LHCN-M2 (cell line): ENCODE results near the gene SIRPB1. TPM values are rescaled to one million over a fixed set of nuclear protein-coding genes. Genes with fewer than 3 reads are reported as not detected.
"Not testable (repeated sequence)": the region's sequence is repeated elsewhere in the genome, so short reads cannot be mapped to it uniquely, and the experiment has no call there.

ENCODE experiments used
- DNase-seq: peaks from one replicate; pipeline ENCODE4 v3.0.0-alpha.2; 2012; ENCODE audit warnings: low read depth
- total RNA-seq: library from RNA; depleted of rRNA; stranded (reverse); fragments of >200 nt; gene quantifications from 2 replicates; pipeline ENCODE4 v1.2.3, GENCODE V29; 2014; rRNA removed

SIRPB1 gene
- total RNA-seq, 1 experiment from 2014 or later: 0.86 TPM

DNA sequence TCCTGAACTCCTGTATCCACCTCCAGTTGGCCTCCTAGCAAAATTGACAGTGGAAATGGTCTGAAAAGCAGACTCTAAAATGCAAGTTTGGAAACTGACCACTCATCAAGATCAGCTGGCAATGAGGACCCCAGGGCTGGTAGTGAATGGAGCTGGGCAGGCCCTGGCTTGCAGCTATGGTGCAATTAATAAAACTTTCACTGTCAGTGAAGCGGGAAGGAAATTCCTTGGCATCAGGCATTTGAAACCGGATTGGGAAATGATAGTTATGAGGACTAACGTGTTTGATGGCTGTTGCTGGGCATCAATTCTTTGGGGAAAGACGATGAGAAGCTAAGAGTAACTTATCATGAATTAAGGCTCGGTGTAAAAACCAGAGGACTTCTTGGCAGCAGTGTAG lies 19.1 kb downstream of the SIRPB1 start:
- DNase-seq: no peak

DNA sequence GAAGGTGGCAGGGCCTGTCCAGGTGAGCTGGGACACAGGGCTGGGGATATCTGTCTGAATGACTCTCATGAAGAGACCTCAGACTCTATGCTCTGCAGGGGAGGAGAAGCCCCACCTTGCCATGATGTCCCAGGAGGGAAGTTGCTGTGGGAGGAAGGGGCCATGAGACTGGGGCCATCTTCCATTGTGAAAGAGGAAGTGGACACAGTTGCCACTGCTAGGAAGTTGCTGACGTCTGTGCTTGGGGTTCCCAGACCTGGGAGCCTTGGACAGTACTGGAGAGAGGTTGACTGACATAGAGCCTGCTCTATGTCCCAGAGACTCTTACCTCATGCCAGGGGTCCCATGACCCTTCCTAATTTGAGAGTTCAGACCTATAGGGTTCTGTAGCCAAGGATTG lies 24.5 kb downstream of the SIRPB1 start:
- DNase-seq: no peak

DNA sequence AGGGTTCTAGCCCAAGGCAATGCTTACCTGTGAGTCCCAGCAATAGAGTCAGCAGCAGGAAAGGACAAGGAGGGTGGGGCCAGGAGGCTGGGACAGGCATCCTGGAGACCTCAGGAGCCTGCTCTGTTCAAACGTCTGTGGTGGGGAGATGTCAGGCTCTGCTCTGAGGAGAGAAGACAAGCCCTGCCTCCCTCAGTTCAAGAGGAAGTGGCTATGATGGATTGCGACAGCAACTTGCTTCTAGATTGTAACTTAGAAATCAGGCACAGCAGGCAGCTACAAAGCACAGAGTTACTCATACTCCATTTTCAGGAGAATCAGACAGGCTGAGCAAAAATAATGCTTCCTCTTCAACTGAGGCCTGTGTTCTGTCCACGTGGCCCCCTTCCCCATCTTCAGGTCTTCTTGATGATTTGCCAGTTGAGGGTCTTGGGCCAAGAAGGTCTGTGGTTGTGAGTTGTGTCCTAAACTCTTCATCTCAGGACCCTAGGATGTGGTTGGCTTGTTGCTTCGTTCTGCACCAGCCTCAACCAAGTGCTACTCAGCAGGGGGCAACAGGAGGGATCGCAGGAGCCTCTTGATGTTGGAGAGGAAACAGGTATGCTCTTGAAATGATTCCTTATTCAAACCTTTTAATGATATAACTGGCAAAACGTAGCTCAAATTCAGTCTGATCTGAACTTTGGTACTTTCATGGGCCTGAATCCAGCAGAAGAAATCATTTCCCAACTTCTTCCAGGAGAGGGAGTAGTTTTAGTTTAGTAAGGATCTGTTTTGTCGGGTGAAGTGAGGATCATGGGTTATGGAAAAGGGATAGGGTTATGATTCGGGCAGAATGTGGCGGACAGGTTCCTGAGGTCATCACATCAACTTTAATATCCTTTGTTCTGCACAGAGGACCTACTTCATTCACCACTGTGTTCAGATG lies 31.0 kb downstream of the SIRPB1 start:
- DNase-seq: peak; percentile 19

DNA sequence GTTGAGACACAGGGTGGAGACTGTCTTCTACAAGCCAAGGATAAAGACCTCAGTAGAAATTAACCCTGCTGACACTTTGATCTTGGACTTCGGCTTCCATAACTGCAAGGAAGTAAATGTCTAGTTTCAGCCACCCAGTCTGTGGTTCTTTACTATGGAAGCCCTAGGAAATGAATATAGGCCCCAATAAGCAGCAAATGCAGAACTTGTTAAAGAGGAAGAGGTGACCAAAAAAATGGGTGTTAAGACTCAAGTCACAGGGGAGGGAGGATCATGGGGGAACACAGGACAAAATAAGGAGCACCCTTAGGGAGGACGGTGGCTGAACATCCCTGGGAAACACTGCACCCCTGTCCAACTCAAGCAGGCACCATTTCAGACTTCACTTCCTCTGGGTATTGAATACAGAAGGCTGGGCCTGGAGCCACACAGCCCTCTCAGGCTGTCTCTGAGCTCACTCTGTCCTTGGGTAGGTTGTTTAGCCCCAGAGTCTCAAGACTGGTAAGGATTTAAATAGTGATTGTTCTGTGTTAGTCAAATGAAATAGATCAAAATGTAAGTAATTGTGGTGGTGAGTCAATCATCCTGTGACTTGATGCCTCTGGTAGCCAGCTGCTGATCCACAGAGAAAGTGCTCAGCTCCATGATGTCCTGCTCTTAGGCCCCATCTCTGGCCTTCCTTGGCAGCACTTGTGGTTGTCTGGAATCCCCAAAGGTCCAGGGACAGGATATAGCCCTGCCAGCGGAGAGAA lies 31.9 kb downstream of the SIRPB1 start:
- DNase-seq: peak; percentile 13

DNA sequence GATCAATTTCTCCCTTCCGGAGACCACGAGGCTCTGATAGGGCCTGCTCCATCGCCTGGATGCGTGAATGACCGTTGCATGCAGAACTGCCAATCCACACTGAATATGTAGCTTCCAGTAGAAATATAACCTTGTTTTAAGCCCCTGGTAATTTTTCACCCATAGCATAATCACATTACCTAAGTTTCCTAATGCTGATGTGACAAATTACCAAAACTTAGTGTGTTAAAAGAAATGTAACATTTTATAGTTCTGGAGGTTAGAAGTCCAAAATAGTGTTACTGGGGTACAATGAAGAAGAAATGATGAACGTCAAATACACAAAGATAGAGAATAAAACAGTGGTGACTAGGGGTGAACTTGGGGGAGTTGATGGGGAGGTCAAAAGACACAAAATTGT lies 40.3 kb downstream of the SIRPB1 start:
- DNase-seq: no peak

DNA sequence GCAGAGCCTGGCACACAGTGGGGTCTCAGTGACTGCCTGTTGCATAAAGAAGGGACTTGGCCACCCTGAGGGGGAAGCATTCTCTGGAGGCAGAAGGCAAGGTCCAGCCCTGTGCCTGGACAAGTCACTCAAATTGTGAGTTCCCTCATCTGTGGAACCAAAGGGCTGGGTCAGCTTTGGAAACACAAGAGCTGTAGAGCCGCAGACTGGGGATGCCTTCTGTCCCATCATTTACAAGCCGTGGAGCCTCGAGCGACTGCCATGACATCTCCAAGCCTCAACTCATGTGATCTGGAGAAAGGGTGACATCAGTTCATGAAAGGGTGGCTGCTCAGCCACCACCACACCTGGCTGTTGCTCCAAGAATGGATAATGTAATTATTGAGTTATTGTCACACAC lies 41.9 kb downstream of the SIRPB1 start:
- DNase-seq: no peak

DNA sequence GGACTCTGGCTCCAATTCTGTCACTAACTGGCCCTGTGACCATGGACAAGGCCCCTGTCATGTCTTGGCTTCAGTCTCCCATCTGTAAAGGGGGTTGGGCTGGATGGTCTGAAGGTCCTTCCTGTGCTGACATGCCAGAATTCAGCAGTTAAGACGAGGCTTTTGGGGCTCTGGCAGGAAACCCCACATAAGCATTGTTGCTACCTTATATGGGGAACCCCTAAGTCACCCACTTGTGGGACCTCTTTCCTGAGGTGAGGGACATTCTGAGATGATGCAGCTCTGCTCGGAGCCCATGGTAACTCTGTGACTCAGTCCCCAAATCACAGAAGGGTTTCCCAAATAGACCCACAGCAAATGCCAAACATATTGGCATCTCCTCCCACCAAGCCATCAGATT lies 42.5 kb downstream of the SIRPB1 start:
- DNase-seq: not testable (repeated sequence)

DNA sequence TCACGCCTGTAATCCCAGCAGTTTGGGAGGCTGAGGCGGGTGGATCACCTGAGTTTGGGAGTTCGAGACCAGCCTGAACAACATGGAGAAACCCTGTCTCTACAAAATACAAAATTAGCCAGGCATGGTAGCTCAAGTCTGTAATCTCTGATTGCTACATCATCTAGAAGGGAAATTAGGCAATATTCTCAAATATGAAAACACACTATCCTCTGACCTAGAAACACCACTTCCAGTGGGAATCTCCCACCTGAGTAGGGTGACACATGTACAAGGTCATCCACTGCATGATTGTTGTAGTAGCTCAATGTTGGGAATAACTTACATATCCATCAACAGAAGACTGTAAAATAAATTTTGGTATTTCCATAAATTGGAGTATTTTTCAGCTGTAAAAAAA lies 43.2 kb downstream of the SIRPB1 start:
- DNase-seq: no peak

DNA sequence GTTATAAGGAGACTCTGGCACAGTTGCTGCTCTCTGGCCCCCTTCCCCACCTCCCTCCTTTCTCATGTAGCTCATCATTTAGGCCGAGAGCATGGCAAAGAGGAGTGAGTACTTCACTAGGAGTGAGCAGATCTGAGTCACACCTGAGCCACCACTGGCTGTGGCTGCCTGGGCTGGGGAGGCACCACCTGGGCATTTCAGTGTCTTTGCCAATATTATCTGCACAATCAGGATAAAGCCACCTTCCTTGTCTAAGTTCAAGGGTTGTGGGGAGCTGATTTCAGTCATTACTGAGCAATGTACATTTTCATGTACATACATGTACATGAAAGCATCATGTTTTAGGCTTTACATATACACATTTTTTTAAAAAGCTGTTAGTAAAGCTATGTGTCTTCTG lies 43.8 kb downstream of the SIRPB1 start:
- DNase-seq: not testable (repeated sequence)

DNA sequence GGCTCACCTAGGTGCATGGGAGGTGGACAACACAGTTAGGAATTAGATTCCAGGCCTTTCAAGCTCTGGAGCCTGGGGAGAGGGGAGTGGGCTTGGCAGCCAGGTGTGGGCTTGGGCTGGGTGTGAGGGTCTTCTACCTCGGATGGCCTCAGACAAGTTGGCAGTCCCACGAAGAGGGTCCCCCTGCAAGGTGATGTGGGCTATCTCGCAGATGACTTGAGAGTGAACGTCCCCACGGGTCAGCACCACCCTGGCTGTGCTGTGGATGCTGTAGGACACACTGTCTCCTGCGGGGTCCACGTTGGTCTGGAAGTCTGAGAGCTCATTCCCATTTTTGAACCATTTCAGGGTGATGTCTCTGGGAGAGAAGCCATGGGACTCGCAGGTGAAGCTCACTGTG lies 48.2 kb downstream of the SIRPB1 start:
- DNase-seq: not testable (repeated sequence)

Other genes with a start within 250 kb of the SIRPB1 start
- 130 and 131 TPM in 2 replicates for gene FKBP1A, start 227.0 kb downstream of the SIRPB1 start, total RNA-seq
- 29.6 and 33.0 TPM in 2 replicates for gene NSFL1C, start 153.2 kb downstream of the SIRPB1 start, total RNA-seq
- gene SIRPB2, start 128.6 kb downstream of the SIRPB1 start, total RNA-seq: not detected in 2 replicates
- not detected in 2 replicates for gene SIRPD, start 62.3 kb downstream of the SIRPB1 start, total RNA-seq
- not detected in 2 replicates for gene SIRPG, start 37.8 kb upstream of the SIRPB1 start, total RNA-seq